Large intestine (tissue), 12 donors: Measurements from ENCODE around the gene EGF. TPM values are rescaled to one million over a fixed set of nuclear protein-coding genes. Genes with fewer than 3 reads are reported as not detected.
A peak's percentile ranks its signal among the peaks of the same experiment; 100 is the strongest.
"Not testable (repeated sequence)": the region's sequence is repeated elsewhere in the genome, so short reads cannot be mapped to it uniquely, and the experiment has no call there.

ENCODE experiments used
- DNase-seq, 2 donors: peaks; one replicate each; pipeline versions ENCODE4 v3.0.0 to v3.0.0-alpha.2; 2013
- H3K27ac ChIP-seq: one replicate; pipeline ENCODE4 v1.5.1; 2013; ENCODE audit warnings: low read length
- H3K27me3 ChIP-seq: 2 replicates; pipeline ENCODE4 v1.6.1; 2013; ENCODE audit warnings: low read length; ENCODE audit not compliant: control insufficient read depth, insufficient read depth
- H3K36me3 ChIP-seq: 2 replicates; pipeline ENCODE4 v1.6.1; 2013; ENCODE audit warnings: low read length; ENCODE audit not compliant: control insufficient read depth, insufficient read depth
- H3K4me1 ChIP-seq: one replicate; pipeline ENCODE4 v1.6.1; 2013; ENCODE audit warnings: low read length; ENCODE audit not compliant: control insufficient read depth, insufficient read depth
- H3K4me3 ChIP-seq: one replicate; pipeline ENCODE4 v1.5.1; 2013; ENCODE audit warnings: low read length
- H3K9me3 ChIP-seq: one replicate; pipeline ENCODE4 v1.6.1; 2013; ENCODE audit warnings: mild to moderate bottlenecking, low read depth, low read length, moderate library complexity; ENCODE audit not compliant: control insufficient read depth
- WGBS: methylation state at CpG from one replicate; pipeline ENCODE4 v1.1.5; 2013; ENCODE audit warnings: low lambda C conversion rate; ENCODE audit not compliant: insufficient coverage; 5-methylcytosine and 5-hydroxymethylcytosine counted together
- long read RNA-seq, 11 donors: transcript quantifications; one replicate each; lab custom pipeline, GENCODE V29; 2026
- polyA plus RNA-seq: library from polyadenylated mRNA; unstranded; fragments of 120-200 nt; gene quantifications from one replicate; pipeline ENCODE4 v1.2.1, GENCODE V29; 2013

The EGF gene
- 28.3 TPM for polyA plus RNA-seq
- long read RNA-seq, donor 1 = 0 reads
- long read RNA-seq, donor 2, partial matches to known transcripts = 0 of 2 reads
- long read RNA-seq, donor 2, other reads (novel, unspliced or antisense) = 0 of 2 reads
- long read RNA-seq, donor 3 = 0 reads
- long read RNA-seq, donor 4, full-length matches to known transcripts = 1 of 1 reads
- long read RNA-seq, donor 4, partial matches to known transcripts = 0 of 1 reads
- long read RNA-seq, donor 4, other reads (novel, unspliced or antisense) = 0 of 1 reads
- long read RNA-seq, donor 5 = 0 reads
- long read RNA-seq, donor 6, partial matches to known transcripts = 0 of 3 reads
- long read RNA-seq, donor 6, other reads (novel, unspliced or antisense) = 0 of 3 reads
- long read RNA-seq, donor 7 = 0 reads
- long read RNA-seq, donor 8, partial matches to known transcripts = 0 of 4 reads
- long read RNA-seq, donor 8, other reads (novel, unspliced or antisense) = 0 of 4 reads
- long read RNA-seq, donor 9 = 0 reads
- long read RNA-seq, donor 10, full-length matches to known transcripts = 3 of 3 reads
- long read RNA-seq, donor 10, partial matches to known transcripts = 0 of 3 reads
- long read RNA-seq, donor 10, other reads (novel, unspliced or antisense) = 0 of 3 reads
- long read RNA-seq, donor 11, partial matches to known transcripts = 0 of 1 reads
- long read RNA-seq, donor 11, other reads (novel, unspliced or antisense) = 0 of 1 reads

- Histone ChIP-seq H3K27ac (peak within 1 kb of the TSS; percentile 91), H3K4me3 (peak within 1 kb of the TSS; percentile 40), H3K9me3 (no peaks in the 10 kb centered on the region), H3K27me3 (no peaks in the 10 kb centered on the region), H3K4me1 (peaks cover 26% of the 10 kb centered on the region), H3K36me3 (no peaks in the 10 kb centered on the region)
- DNase-seq = peak in 1 of 2 donors; percentile 56
- WGBS = no CpG with 5 or more reads among the region's 9 CpGs
Measured at GRCh38 chr4:109912706-109913595, at the start of gene EGF. TSS of gene EGF (plus strand) at chr4:109912883. CDS start at chr4:109913336, 453 bp downstream.

- H3K36me3 ChIP-seq = no peaks in the 10 kb centered on the region
- no peaks in the 10 kb centered on the region for H3K27me3 ChIP-seq
- H3K4me3 ChIP-seq = no peak overlapping the region
- no peaks in the 10 kb centered on the region for H3K9me3 ChIP-seq
- H3K4me1 ChIP-seq = no peaks in the 10 kb centered on the region
- DNase-seq = no peak
- H3K27ac ChIP-seq = no peak overlapping the region
Measured at GRCh38 chr4:109864134-109864533, 48.5 kb upstream of the EGF start.

- no peaks in the 10 kb centered on the region for H3K27me3 ChIP-seq
- H3K4me1 ChIP-seq = no peaks in the 10 kb centered on the region
- DNase-seq = no peak
- no peaks in the 10 kb centered on the region for H3K36me3 ChIP-seq
- 90% methylated on average over 2 of the region's 5 CpGs for WGBS
- H3K27ac ChIP-seq = no peak overlapping the region
- no peak overlapping the region for H3K4me3 ChIP-seq
- no peaks in the 10 kb centered on the region for H3K9me3 ChIP-seq
Measured at GRCh38 chr4:109870061-109870460, 42.6 kb upstream of the EGF start.

- no peaks in the 10 kb centered on the region for H3K9me3 ChIP-seq
- H3K27ac ChIP-seq = no peak overlapping the region
- no peaks in the 10 kb centered on the region for H3K4me1 ChIP-seq
- no peaks in the 10 kb centered on the region for H3K36me3 ChIP-seq
- no peak for DNase-seq
- no peak overlapping the region for H3K4me3 ChIP-seq
- WGBS = no CpG with 5 or more reads among the region's 2 CpGs
- no peaks in the 10 kb centered on the region for H3K27me3 ChIP-seq
Measured at GRCh38 chr4:109872065-109872464, 40.6 kb upstream of the EGF start.

- Histone ChIP-seq H3K27ac (no peak overlapping the region), H3K4me1 (no peaks in the 10 kb centered on the region), H3K9me3 (no peaks in the 10 kb centered on the region), H3K4me3 (no peak overlapping the region), H3K36me3 (no peaks in the 10 kb centered on the region), H3K27me3 (no peaks in the 10 kb centered on the region)
- no peak for DNase-seq
- 100% methylated on average over 2 of the region's 6 CpGs for WGBS
Measured at GRCh38 chr4:109872950-109873656, 39.6 kb upstream of the EGF start.

- WGBS = 80% methylated on average over 3 of the region's 11 CpGs
- Histone ChIP-seq H3K27ac (no peak overlapping the region), H3K27me3 (no peaks in the 10 kb centered on the region)
Measured at GRCh38 chr4:109873791-109874514, 38.7 kb upstream of the EGF start.

GRCh38 chr4:109875106-109875505 is 37.6 kb upstream of the EGF start:
- H3K9me3 ChIP-seq = no peaks in the 10 kb centered on the region
- no peak overlapping the region for H3K4me3 ChIP-seq
- no peaks in the 10 kb centered on the region for H3K36me3 ChIP-seq
- DNase-seq = no peak
- no peaks in the 10 kb centered on the region for H3K4me1 ChIP-seq
- no peak overlapping the region for H3K27ac ChIP-seq
- H3K27me3 ChIP-seq = no peaks in the 10 kb centered on the region
- WGBS = 100% methylated on average over 1 of the region's 1 CpG

More at GRCh38 chr4:109873791-109874514, 38.7 kb upstream of the EGF start:
- no peak for DNase-seq
- no peaks in the 10 kb centered on the region for H3K4me1 ChIP-seq
- no peak overlapping the region for H3K4me3 ChIP-seq
- H3K36me3 ChIP-seq = no peaks in the 10 kb centered on the region
- H3K9me3 ChIP-seq = no peaks in the 10 kb centered on the region

- not testable (repeated sequence) for H3K27ac ChIP-seq, H3K9me3 ChIP-seq, H3K27me3 ChIP-seq, H3K36me3 ChIP-seq, H3K4me3 ChIP-seq, H3K4me1 ChIP-seq, DNase-seq
- WGBS = no CpG with 5 or more reads among the region's 2 CpGs
Measured at GRCh38 chr4:109875553-109875952, 37.1 kb upstream of the EGF start.

GRCh38 chr4:109876634-109877265 is 35.9 kb upstream of the EGF start:
- Histone ChIP-seq H3K27ac (no peak overlapping the region), H3K27me3 (no peaks in the 10 kb centered on the region), H3K9me3 (no peaks in the 10 kb centered on the region), H3K4me1 (no peaks in the 10 kb centered on the region), H3K36me3 (no peaks in the 10 kb centered on the region), H3K4me3 (no peak overlapping the region)
- DNase-seq = no peak
- WGBS = 100% methylated on average over 1 of the region's 2 CpGs
